Loucy (cell line): ENCODE results near the gene ZFPM1.

Experiments
- H2AFZ ChIP-seq: fragments of 200-600 bp; sonication (generic); 2 replicates; pipeline ENCODE4 v1.6.0; 2016; ENCODE audit warnings: antibody characterized with exemption, mild to moderate bottlenecking, low read length, moderate library complexity
- H3F3A ChIP-seq: fragments of 200-600 bp; 2 replicates; pipeline ENCODE4 v1.6.0; 2016; ENCODE audit warnings: antibody characterized with exemption, low read depth, mild to moderate bottlenecking
- H3K27me3 ChIP-seq: fragments of 200-600 bp; sonication (generic); 2 replicates; pipeline ENCODE4 v1.6.1; 2014; ENCODE audit warnings: low read length, mild to moderate bottlenecking; ENCODE audit not compliant: insufficient read depth, poor library complexity, severe bottlenecking
- H3K36me3 ChIP-seq: fragments of 200-600 bp; sonication (generic); 2 replicates; pipeline ENCODE4 v1.6.1; 2016; ENCODE audit warnings: low read length; ENCODE audit not compliant: insufficient read depth
- H3K4me1 ChIP-seq: fragments of 200-600 bp; sonication (generic); 2 replicates; pipeline ENCODE4 v1.5.1; 2014; ENCODE audit warnings: low read length, mild to moderate bottlenecking; ENCODE audit not compliant: insufficient read depth, poor library complexity, severe bottlenecking
- H3K4me2 ChIP-seq: fragments of 200-600 bp; sonication (generic); 2 replicates; pipeline ENCODE4 v1.6.0; 2014; ENCODE audit warnings: antibody characterized with exemption, low read length, low read depth, mild to moderate bottlenecking; ENCODE audit not compliant: poor library complexity, severe bottlenecking
- H3K4me3 ChIP-seq: fragments of 200-600 bp; sonication (generic); 2 replicates; pipeline ENCODE4 v1.5.1; 2014; ENCODE audit warnings: low read length, mild to moderate bottlenecking, mixed read lengths; ENCODE audit not compliant: poor library complexity, severe bottlenecking
- H3K79me2 ChIP-seq: fragments of 200-600 bp; sonication (generic); 2 replicates; pipeline ENCODE4 v1.6.1; 2014; ENCODE audit warnings: low read length; ENCODE audit not compliant: insufficient read depth
- H3K9ac ChIP-seq: fragments of 200-600 bp; sonication (generic); 2 replicates; pipeline ENCODE4 v1.6.0; 2014; ENCODE audit warnings: mild to moderate bottlenecking, low read depth, low read length, moderate library complexity; ENCODE audit not compliant: poor library complexity, severe bottlenecking
- H3K9me2 ChIP-seq: fragments of 200-600 bp; sonication (generic); replicated peaks from 2 replicates; pipeline ENCODE4 v1.6.1; 2016; ENCODE audit warnings: low read depth, low read length, mixed read lengths
- H3K9me3 ChIP-seq: fragments of 200-600 bp; sonication (generic); 2 replicates; pipeline ENCODE4 v1.6.1; 2014; ENCODE audit warnings: mild to moderate bottlenecking, antibody characterized with exemption, low read length, low read depth; ENCODE audit not compliant: insufficient read depth
- H4K20me1 ChIP-seq: fragments of 200-600 bp; sonication (generic); 2 replicates; pipeline ENCODE4 v1.6.0; 2014; ENCODE audit warnings: antibody characterized with exemption, low read length, mild to moderate bottlenecking; ENCODE audit not compliant: insufficient read depth, poor library complexity, severe bottlenecking
- CTCF ChIP-seq: fragments of 200-600 bp; sonication (generic); conservative IDR thresholded peaks from 2 replicates; pipeline ENCODE4 v1.5.1; 2014; ENCODE audit warnings: mild to moderate bottlenecking, antibody characterized with exemption, low read length
- EZH2phosphoT487 ChIP-seq: fragments of 200-600 bp; IDR thresholded peaks from 2 replicates; pipeline ENCODE4 v1.6.1; 2018; ENCODE audit warnings: antibody characterized with exemption, mild to moderate bottlenecking, moderate library complexity, borderline replicate concordance

Gene ZFPM1

GRCh38 chr16:88545781-88546180 lies 92.7 kb downstream of the ZFPM1 start:
- Histone ChIP-seq H3K79me2 (no peaks in the 10 kb centered on the region), H3K9me2 (no peaks in the 10 kb centered on the region), H3K9me3 (no peaks in the 10 kb centered on the region), H3F3A (no peaks in the 10 kb centered on the region), H3K4me1 (peaks cover 10% of the 10 kb centered on the region), H3K36me3 (no peaks in the 10 kb centered on the region), H4K20me1 (no peaks in the 10 kb centered on the region), H3K4me3 (no peak overlapping the region), H3K4me2 (no peak overlapping the region), H2AFZ (no peak overlapping the region), H3K9ac (no peak overlapping the region), H3K27me3 (no peaks in the 10 kb centered on the region)
- TF ChIP-seq CTCF = no peak
- TF ChIP-seq EZH2phosphoT487 = no peak

DNA sequence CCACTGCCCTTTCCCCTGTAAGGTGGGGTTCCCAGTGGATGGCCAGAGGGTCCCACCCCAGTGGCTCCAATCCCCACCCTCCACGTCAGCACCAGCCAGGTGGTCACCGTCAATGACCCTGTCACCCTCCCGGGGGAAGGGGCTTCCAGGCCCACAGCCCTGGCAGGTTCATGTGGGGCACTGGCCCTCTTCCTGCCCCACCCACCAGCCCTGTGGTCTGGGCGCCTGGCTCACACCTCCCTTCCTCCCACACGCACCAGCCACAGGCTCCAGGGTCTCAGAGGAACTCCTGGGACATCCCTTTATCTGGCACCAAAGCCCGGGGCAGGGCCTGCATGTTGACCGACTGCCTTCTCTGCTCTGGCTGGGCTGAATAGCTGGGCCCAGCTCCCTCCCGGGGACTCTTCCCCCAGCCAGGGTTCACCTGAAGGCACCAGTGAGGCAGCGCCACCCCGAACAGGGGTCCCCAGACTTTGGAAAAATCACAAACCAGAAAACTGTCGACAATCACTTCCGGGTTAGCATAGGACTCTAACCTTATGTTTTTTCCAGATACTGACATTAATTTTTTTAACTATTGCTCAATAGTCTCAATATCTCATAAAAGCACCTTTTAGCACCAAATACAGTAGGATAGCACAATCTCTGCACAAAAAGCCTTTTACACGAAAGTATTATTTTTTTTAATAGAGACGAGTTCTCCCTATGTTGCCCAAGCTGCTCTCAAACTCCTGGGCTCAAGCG lies 95.2 kb downstream of the ZFPM1 start:
- H3K36me3 ChIP-seq = no peaks in the 10 kb centered on the region
- TF ChIP-seq CTCF (no peak), EZH2phosphoT487 (no peak)
- H3K9ac ChIP-seq = no peak overlapping the region
- H3K4me2 ChIP-seq = no peak overlapping the region
- H3K9me3 ChIP-seq = no peaks in the 10 kb centered on the region
- H4K20me1 ChIP-seq = no peaks in the 10 kb centered on the region
- no peaks in the 10 kb centered on the region for H3K27me3 ChIP-seq
- no peak overlapping the region for H2AFZ ChIP-seq
- peaks cover 21% of the 10 kb centered on the region for H3K4me1 ChIP-seq
- H3K79me2 ChIP-seq = no peaks in the 10 kb centered on the region
- H3K9me2 ChIP-seq = no peaks in the 10 kb centered on the region
- no peak overlapping the region for H3K4me3 ChIP-seq
- no peaks in the 10 kb centered on the region for H3F3A ChIP-seq

DNA sequence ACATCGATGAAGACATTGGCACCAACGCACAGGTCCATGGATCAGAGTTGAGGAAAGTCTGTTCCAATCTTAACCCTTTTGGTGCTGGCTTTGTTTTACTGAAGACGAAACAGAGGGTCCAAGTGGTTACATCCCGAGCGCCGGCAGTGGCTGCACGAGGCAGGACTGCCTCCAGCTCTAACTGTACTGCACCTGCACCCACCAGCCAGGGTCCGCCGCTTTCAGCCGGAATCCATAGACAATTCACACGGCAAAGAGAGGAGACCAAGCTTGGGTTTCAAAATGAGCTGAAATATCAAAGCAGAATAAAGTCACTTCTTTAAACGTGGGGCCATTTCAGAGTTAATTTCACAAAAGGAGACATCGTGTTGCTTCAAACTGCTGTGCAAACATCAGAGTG lies 95.9 kb downstream of the ZFPM1 start:
- H3K9me3 ChIP-seq = no peaks in the 10 kb centered on the region
- H3K9ac ChIP-seq = no peak overlapping the region
- no peaks in the 10 kb centered on the region for H3F3A ChIP-seq
- no peaks in the 10 kb centered on the region for H3K27me3 ChIP-seq
- H3K4me3 ChIP-seq = no peak overlapping the region
- H3K36me3 ChIP-seq = no peaks in the 10 kb centered on the region
- H3K4me2 ChIP-seq = no peak overlapping the region
- H4K20me1 ChIP-seq = no peaks in the 10 kb centered on the region
- TF ChIP-seq EZH2phosphoT487 (no peak), CTCF (no peak)
- no peaks in the 10 kb centered on the region for H3K9me2 ChIP-seq
- H2AFZ ChIP-seq = no peak overlapping the region
- no peaks in the 10 kb centered on the region for H3K79me2 ChIP-seq
- H3K4me1 ChIP-seq = peaks cover 21% of the 10 kb centered on the region
